Body of pancreas (tissue), 4 donors: ENCODE data around the gene AQP2. TPM values are rescaled to one million over a fixed set of nuclear protein-coding genes. Genes with fewer than 3 reads are reported as not detected.

ENCODE experiments used
- ATAC-seq: fragments of 150-250 bp; one replicate; pipeline ENCODE4 v1.9.1; 2016
- DNase-seq, 4 donors: peaks; one replicate each; pipeline ENCODE4 v3.0.0-alpha.2; 2019
- H3K27ac ChIP-seq, 4 donors: fragments of 200-600 bp; sonication (generic); 1 replicate in 3 of 4; 2 replicates in 1 of 4; pipeline versions ENCODE4 v1.5.1 to v1.6.1; 2016 to 2019; ENCODE audit warnings: mild to moderate bottlenecking in 1 of 4, mixed read lengths in 1 of 4, moderate library complexity in 1 of 4
- H3K27me3 ChIP-seq, 2 donors: fragments of 200-600 bp; sonication (generic); one replicate each; pipeline ENCODE4 v1.6.0; 2016; ENCODE audit warnings: mild to moderate bottlenecking in 1 of 2
- H3K36me3 ChIP-seq, 2 donors: fragments of 200-600 bp; sonication (generic); replicated peaks in 1 of 2; 2 replicates each; pipeline ENCODE4 v1.5.1; 2016; ENCODE audit warnings: low read depth in 2 of 2; ENCODE audit not compliant: insufficient read depth in 1 of 2
- H3K4me1 ChIP-seq: fragments of 200-600 bp; sonication (generic); one replicate; pipeline ENCODE4 v1.6.0; 2016
- H3K4me3 ChIP-seq, 2 donors: fragments of 200-600 bp; sonication (generic); 1 replicate in 1 of 2; 2 replicates in 1 of 2; pipeline ENCODE4 v1.5.1; 2016 to 2019
- H3K9me3 ChIP-seq, 3 donors: fragments of 200-600 bp; sonication (generic); 1 replicate in 2 of 3; 2 replicates in 1 of 3; pipeline ENCODE4 v1.5.1; 2016
- POLR2A ChIP-seq, 3 donors: fragments of 450-650 bp; IDR thresholded peaks; one replicate each; pipeline ENCODE4 v1.6.1; 2016; ENCODE audit warnings: antibody characterized with exemption in 3 of 3, mild to moderate bottlenecking in 2 of 3
- WGBS, 2 donors: methylation state at CpG; one replicate each; pipeline ENCODE4 v1.1.5; 2017; 5-methylcytosine and 5-hydroxymethylcytosine counted together
- intact Hi-C: fragments of 100-400 bp; cut with DNase I; formaldehyde crosslinking; loops from one replicate; pipeline ENCODE4 v1.15.1; 2023
- total RNA-seq, 2 donors: library from RNA; depleted of rRNA; stranded (reverse); fragments of >200 nt; gene quantifications; one replicate each; pipeline ENCODE4 v1.1.0, GENCODE V29; 2016
- TF ChIP-seq, protein P1 (sequence below), 7 experiments: fragments of 450-650 bp in 4 of 7; fragments of 200-600 bp in 3 of 7; sonication (generic) in 3 of 7; IDR thresholded peaks; one replicate each; pipeline ENCODE4 v1.5.1; 2016 to 2019; ENCODE audit warnings: antibody characterized with exemption in 7 of 7

The AQP2 gene
- total RNA-seq, 2 donors from 2014 or later: not detected

DNA sequence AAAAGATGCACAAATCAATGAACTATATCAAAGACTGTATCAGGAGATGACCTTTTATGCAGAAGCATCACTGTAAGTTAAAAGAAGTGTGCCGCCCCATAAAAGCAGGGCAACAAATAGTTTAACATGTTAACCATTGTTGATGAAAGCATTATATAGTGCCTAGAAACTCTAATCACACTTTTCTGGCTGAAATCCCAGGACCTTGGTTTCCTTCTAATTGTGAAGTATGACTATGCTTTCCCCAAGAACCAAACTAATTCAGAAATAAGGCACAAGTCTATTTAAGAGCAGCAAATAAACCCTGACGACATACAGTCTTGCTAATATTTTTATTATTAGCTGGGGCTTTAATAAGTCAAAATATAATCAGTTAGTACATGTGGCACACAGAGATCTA is 53.1 kb downstream of the AQP2 start:
- Histone ChIP-seq H3K27me3 (no peaks in the 10 kb centered on the region), H3K4me3 (no peak overlapping the region), H3K36me3 (no peaks in the 10 kb centered on the region), H3K27ac (no peak overlapping the region), H3K9me3 (no peaks in the 10 kb centered on the region), H3K4me1 (no peaks in the 10 kb centered on the region)
- intact Hi-C loops: no loop called here
- no peak for DNase-seq
- TF ChIP-seq, protein P1, sequence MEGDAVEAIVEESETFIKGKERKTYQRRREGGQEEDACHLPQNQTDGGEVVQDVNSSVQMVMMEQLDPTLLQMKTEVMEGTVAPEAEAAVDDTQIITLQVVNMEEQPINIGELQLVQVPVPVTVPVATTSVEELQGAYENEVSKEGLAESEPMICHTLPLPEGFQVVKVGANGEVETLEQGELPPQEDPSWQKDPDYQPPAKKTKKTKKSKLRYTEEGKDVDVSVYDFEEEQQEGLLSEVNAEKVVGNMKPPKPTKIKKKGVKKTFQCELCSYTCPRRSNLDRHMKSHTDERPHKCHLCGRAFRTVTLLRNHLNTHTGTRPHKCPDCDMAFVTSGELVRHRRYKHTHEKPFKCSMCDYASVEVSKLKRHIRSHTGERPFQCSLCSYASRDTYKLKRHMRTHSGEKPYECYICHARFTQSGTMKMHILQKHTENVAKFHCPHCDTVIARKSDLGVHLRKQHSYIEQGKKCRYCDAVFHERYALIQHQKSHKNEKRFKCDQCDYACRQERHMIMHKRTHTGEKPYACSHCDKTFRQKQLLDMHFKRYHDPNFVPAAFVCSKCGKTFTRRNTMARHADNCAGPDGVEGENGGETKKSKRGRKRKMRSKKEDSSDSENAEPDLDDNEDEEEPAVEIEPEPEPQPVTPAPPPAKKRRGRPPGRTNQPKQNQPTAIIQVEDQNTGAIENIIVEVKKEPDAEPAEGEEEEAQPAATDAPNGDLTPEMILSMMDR (IDR thresholded peaks at IDR 0.05): no peak
- no peak for TF ChIP-seq POLR2A (IDR thresholded peaks at IDR 0.05)
- ATAC-seq: no peak
- 85% methylated on average over 2 of the region's 2 CpGs for WGBS, 2 donors

DNA sequence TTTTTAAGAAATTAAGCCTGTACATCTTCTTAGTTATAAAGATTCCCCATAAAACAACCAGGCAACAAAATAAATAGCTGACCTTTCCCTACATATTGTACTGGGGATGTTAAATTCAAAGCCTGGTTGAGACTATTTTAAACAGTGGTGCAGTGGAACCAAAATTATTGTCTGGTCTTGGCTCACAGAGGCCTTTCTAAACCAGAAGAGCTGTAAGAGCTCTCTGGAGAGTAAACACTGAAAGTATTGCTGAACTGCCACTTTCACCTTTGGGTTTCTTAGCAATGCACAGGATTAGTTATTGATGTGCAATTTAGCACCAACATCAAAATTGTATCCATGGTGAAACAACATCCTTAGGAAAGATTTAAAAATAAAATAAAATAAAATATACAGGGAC is 54.2 kb downstream of the AQP2 start:
- no peak for DNase-seq
- intact Hi-C loops: no loop called here
- no peaks in the 10 kb centered on the region for H3K4me1 ChIP-seq

DNA sequence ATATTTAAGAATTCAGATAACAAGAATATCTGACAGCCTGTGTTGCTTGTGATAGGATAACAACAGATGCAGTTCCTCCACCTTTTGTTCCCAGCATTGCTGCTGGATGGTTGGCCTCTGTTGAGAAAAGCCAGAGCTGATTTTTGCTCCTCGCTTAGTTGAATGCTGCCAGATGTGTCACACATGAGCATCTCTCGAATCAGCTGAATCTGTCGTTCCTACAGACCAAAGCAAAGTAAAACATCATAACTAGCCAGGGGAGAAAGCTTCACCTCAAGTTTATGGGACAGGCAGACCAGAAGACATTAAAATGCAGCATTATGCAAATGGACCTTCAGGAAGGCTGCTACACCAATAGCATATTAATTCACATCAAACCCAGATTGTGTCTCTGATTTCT is 54.6 kb downstream of the AQP2 start:
- no peaks in the 10 kb centered on the region for H3K36me3 ChIP-seq
- intact Hi-C loops: no loop called here
- no peaks in the 10 kb centered on the region for H3K27me3 ChIP-seq
- DNase-seq (no peak), ATAC-seq (no peak)
- no peak for TF ChIP-seq POLR2A (IDR thresholded peaks at IDR 0.05)
- TF ChIP-seq, protein P1 (IDR thresholded peaks at IDR 0.05): no peak
- 77 to 92% methylated on average over 3 of the region's 3 CpGs for WGBS, 2 donors
- no peak overlapping the region for H3K4me3 ChIP-seq
- no peaks in the 10 kb centered on the region for H3K9me3 ChIP-seq
- no peak overlapping the region for H3K27ac ChIP-seq
- H3K4me1 ChIP-seq: no peaks in the 10 kb centered on the region

More for the DNA sequence above, 54.2 kb downstream of the AQP2 start:
- no peak for ATAC-seq
- Histone ChIP-seq H3K27me3 (no peaks in the 10 kb centered on the region), H3K9me3 (no peaks in the 10 kb centered on the region), H3K36me3 (no peaks in the 10 kb centered on the region), H3K27ac (no peak overlapping the region), H3K4me3 (no peak overlapping the region)
- TF ChIP-seq, protein P1 (IDR thresholded peaks at IDR 0.05): no peak

DNA sequence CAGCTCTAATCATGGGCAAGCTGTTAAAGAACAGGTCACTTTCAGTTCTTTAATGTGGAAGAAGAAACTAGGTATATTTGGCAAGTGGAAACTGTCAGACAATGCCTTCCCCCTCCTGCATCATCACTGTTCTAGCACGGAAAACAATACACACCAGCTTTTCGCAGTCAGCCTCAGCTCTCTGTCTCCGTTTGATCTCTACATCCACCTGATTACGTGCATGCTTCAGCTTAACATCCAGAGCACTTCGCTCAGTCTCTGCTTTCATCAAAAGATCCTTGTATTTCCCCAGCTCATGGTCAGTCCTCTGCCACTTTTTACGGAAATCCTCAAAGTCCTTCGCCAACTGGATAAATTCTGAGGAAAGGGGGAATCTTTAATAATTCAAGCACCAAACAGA is 55.7 kb downstream of the AQP2 start:
- WGBS, 2 donors: 94 to 95% methylated on average over 7 of the region's 7 CpGs
- ATAC-seq (no peak), DNase-seq (no peak)
- no peaks in the 10 kb centered on the region for H3K27me3 ChIP-seq
- intact Hi-C loops: no loop called here
- no peak for TF ChIP-seq POLR2A (IDR thresholded peaks at IDR 0.05)
- TF ChIP-seq, protein P1 (IDR thresholded peaks at IDR 0.05): no peak
- no peaks in the 10 kb centered on the region for H3K36me3 ChIP-seq
- no peak overlapping the region for H3K27ac ChIP-seq
- H3K9me3 ChIP-seq: no peaks in the 10 kb centered on the region
- H3K4me3 ChIP-seq: no peak overlapping the region
- H3K4me1 ChIP-seq: no peaks in the 10 kb centered on the region

DNA sequence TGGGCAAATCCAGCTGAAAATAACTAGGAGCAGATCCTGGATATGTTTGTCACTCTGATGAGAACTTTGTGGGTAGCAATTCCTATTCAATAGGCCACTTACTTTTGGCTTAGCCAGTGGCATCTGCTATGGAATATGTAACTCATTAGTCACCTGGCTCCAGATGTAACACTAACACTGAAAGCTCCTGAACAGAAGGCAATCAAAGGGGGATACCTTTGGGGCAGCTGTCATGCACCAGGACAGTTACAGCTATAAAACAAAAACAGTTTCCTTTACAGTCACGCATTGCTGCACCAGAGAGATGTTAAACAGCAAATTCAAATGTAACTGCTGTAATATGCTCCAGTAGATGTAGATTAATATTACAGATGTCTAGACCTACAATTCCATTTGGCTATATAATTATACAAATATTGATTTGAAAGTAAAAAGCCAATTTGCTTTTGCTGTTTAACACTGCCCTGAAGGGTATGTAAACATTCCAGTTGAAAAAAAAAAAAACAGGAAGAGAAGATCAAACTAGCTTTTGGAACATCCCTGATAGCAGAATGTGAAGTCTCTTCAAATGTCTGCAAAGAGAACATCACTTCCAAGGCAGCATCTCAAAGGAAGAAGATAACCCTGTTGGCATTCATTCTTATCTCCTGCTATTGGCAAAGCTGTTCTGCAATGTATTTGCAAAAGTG is 56.4 kb downstream of the AQP2 start:
- Histone ChIP-seq H3K4me3 (no peak overlapping the region), H3K36me3 (no peaks in the 10 kb centered on the region), H3K27ac (no peak overlapping the region), H3K9me3 (no peaks in the 10 kb centered on the region), H3K4me1 (no peaks in the 10 kb centered on the region), H3K27me3 (no peaks in the 10 kb centered on the region)
- intact Hi-C loops: no loop called here
- no peak for TF ChIP-seq POLR2A (IDR thresholded peaks at IDR 0.05)
- TF ChIP-seq, protein P1 (IDR thresholded peaks at IDR 0.05): no peak
- ATAC-seq: no peak
- no peak for DNase-seq
- WGBS, 2 donors: 84 to 96% methylated on average over 1 of the region's 1 CpG
